IMR-90 (cell line): Measurements from ENCODE around the gene SPRYD7. TPM values are rescaled to one million over a fixed set of nuclear protein-coding genes. Genes with fewer than 3 reads are reported as not detected.

Source experiments
- ATAC-seq: fragments of 200-7000 bp; cut with Tn5 transposase; 2 replicates; pipeline ENCODE4 v1.9.1; 2020; ENCODE audit warnings: low read depth, mild to moderate bottlenecking, moderate library complexity
- BruUV-seq: library from RNA; stranded (reverse); fragments of 400-500 nt; replicated peaks from 2 replicates; lab custom pipeline; 2021; lab: Mats Ljungman, UMichigan
- CTCF ChIA-PET: fragments of 300-600 bp; formaldehyde crosslinking; extraction: SDS; loops from one replicate; lab custom pipeline; 2021; ENCODE audit warnings: antibody characterized with exemption; lab: Yijun Ruan, JAX
- POLR2A ChIA-PET: fragments of 300-600 bp; sonication (Branson Sonifier 250); formaldehyde crosslinking; loops from one replicate; lab custom pipeline; 2022; ENCODE audit warnings: antibody characterized with exemption; ENCODE audit not compliant: unreplicated experiment; lab: Charles Lee
- DNase-seq: peaks from one replicate; pipeline ENCODE4 v3.0.0; 2013
- H2AFZ ChIP-seq: replicated peaks from 2 replicates; pipeline ENCODE3; 2013; ENCODE audit warnings: low read length, mild to moderate bottlenecking; ENCODE audit not compliant: poor library complexity
- H2AK5ac ChIP-seq: 2 replicates; pipeline ENCODE4 v1.6.1; 2013; ENCODE audit warnings: low read depth, low read length, inconsistent platforms
- H2AK9ac ChIP-seq: replicated peaks from 2 replicates; pipeline ENCODE3; 2013; ENCODE audit warnings: mild to moderate bottlenecking, low read depth, low read length, moderate library complexity; ENCODE audit not compliant: poor library complexity
- H2BK120ac ChIP-seq: 2 replicates; pipeline ENCODE4 v1.6.1; 2013; ENCODE audit warnings: low read depth, low read length, inconsistent platforms
- H2BK15ac ChIP-seq: 3 replicates; pipeline ENCODE4 v1.6.1; 2013; ENCODE audit warnings: low read depth, low read length, inconsistent platforms
- H2BK20ac ChIP-seq: 2 replicates; pipeline ENCODE4 v1.6.1; 2013; ENCODE audit warnings: low read depth, mild to moderate bottlenecking, inconsistent platforms, low read length, moderate library complexity
- H2BK5ac ChIP-seq: 2 replicates; pipeline ENCODE4 v1.6.1; 2013; ENCODE audit warnings: mild to moderate bottlenecking, low read depth, low read length, inconsistent platforms; ENCODE audit not compliant: poor library complexity, severe bottlenecking
- H3K14ac ChIP-seq: replicated peaks from 2 replicates; pipeline ENCODE4 v1.6.1; 2013; ENCODE audit warnings: low read depth, low read length, inconsistent platforms
- H3K18ac ChIP-seq: 2 replicates; pipeline ENCODE4 v1.6.1; 2013; ENCODE audit warnings: low read depth, low read length, control low read depth
- H3K23ac ChIP-seq: 2 replicates; pipeline ENCODE4 v1.6.1; 2013; ENCODE audit warnings: low read depth, low read length, inconsistent platforms
- H3K27ac ChIP-seq: 2 replicates; pipeline ENCODE4 v1.5.1; 2013; ENCODE audit warnings: mild to moderate bottlenecking, control low read depth, low read length; ENCODE audit not compliant: insufficient read depth
- H3K27me3 ChIP-seq: 2 replicates; pipeline ENCODE4 v1.6.1; 2013; ENCODE audit warnings: low read length; ENCODE audit not compliant: control insufficient read depth, insufficient read depth
- H3K36me3 ChIP-seq: 2 replicates; pipeline ENCODE4 v1.6.1; 2013; ENCODE audit warnings: low read length, mixed read lengths; ENCODE audit not compliant: control insufficient read depth, insufficient read depth
- H3K4ac ChIP-seq: 2 replicates; pipeline ENCODE4 v1.6.1; 2013; ENCODE audit warnings: low read depth, low read length, inconsistent platforms
- H3K4me1 ChIP-seq: 2 replicates; pipeline ENCODE4 v1.6.1; 2013; ENCODE audit warnings: low read length, mixed read lengths; ENCODE audit not compliant: control insufficient read depth, insufficient read depth
- H3K4me2 ChIP-seq: 2 replicates; pipeline ENCODE4 v1.6.1; 2013; ENCODE audit warnings: low read depth, mild to moderate bottlenecking, control low read depth, low read length, moderate library complexity
- H3K4me3 ChIP-seq: 2 replicates; pipeline ENCODE4 v1.5.1; 2013; ENCODE audit warnings: low read depth, mild to moderate bottlenecking, control low read depth, low read length, moderate library complexity; ENCODE audit not compliant: insufficient read depth
- H3K56ac ChIP-seq: 2 replicates; pipeline ENCODE4 v1.6.1; 2013; ENCODE audit warnings: low read length, inconsistent platforms; ENCODE audit not compliant: insufficient read depth; ENCODE audit errors: extremely low read depth
- H3K79me1 ChIP-seq, 2 experiments: 2 replicates each; pipeline ENCODE4 v1.6.1; 2013; ENCODE audit warnings: low read length in 2 of 2, inconsistent platforms in 1 of 2, low read depth in 1 of 2
- H3K9ac ChIP-seq: 2 replicates; pipeline ENCODE4 v1.6.1; 2013; ENCODE audit warnings: low read depth, low read length, control low read depth
- H3K9me1 ChIP-seq: 2 replicates; pipeline ENCODE4 v1.6.1; 2013; ENCODE audit warnings: low read length, inconsistent platforms; ENCODE audit not compliant: insufficient read depth
- H3K9me3 ChIP-seq: 2 replicates; pipeline ENCODE4 v1.6.1; 2013; ENCODE audit warnings: low read length; ENCODE audit not compliant: control insufficient read depth, insufficient read depth
- H4K20me1 ChIP-seq: 2 replicates; pipeline ENCODE4 v1.6.1; 2013; ENCODE audit warnings: low read length, inconsistent platforms; ENCODE audit not compliant: insufficient read depth
- H4K5ac ChIP-seq: 2 replicates; pipeline ENCODE4 v1.6.1; 2013; ENCODE audit warnings: mild to moderate bottlenecking, low read depth, low read length, control low read depth
- H4K8ac ChIP-seq, 2 experiments: 2 replicates each; pipeline ENCODE4 v1.6.1; 2013; ENCODE audit warnings: low read depth in 2 of 2, low read length in 2 of 2, control low read depth in 1 of 2, inconsistent platforms in 1 of 2
- H4K91ac ChIP-seq: 2 replicates; pipeline ENCODE4 v1.6.1; 2013; ENCODE audit warnings: low read depth, low read length, inconsistent platforms; ENCODE audit not compliant: insufficient read depth
- CHD1 ChIP-seq: IDR thresholded peaks from 2 replicates; pipeline ENCODE4 v1.6.1; 2012; ENCODE audit warnings: low read depth, low read length, improper control_type of control experiment
- MXI1 ChIP-seq: IDR thresholded peaks from 2 replicates; pipeline ENCODE4 v1.6.1; 2012; ENCODE audit warnings: low read depth, mild to moderate bottlenecking, low read length, moderate library complexity, borderline replicate concordance
- RAD21 ChIP-seq: IDR thresholded peaks from 2 replicates; pipeline ENCODE4 v1.6.1; 2012; ENCODE audit warnings: low read length, improper control_type of control experiment
- WGBS, 2 experiments: methylation state at CpG; one replicate each; pipeline versions ENCODE4 v1.1.5 to v1.1.7; 2013; ENCODE audit warnings: missing lambda C conversion rate in 2 of 2; ENCODE audit not compliant: insufficient read length in 1 of 2; ENCODE audit errors: extremely low coverage in 2 of 2; 5-methylcytosine and 5-hydroxymethylcytosine counted together
- dilution Hi-C: fragments of 300-500 bp; cut with HindIII; formaldehyde crosslinking; loops from one replicate; pipeline ENCODE4 v1.14.3; 2018; ENCODE audit warnings: low sequenced_read_pairs; ENCODE audit not compliant: unreplicated experiment
- in situ Hi-C: fragments of 300-500 bp; cut with MboI; formaldehyde crosslinking; loops from 3 replicates; pipeline ENCODE4 v1.14.3; 2019; ENCODE audit warnings: low sequenced_read_pairs, inconsistent platforms, mixed read lengths
- intact Hi-C: fragments of 100-400 bp; cut with micrococcal nuclease; formaldehyde crosslinking; loops from 2 replicates; pipeline ENCODE4 v1.10.0; 2022
- polyA plus RNA-seq, 3 experiments: library from polyadenylated mRNA; depleted of rRNA; stranded (reverse); fragments of >200 nt; gene quantifications; 2 replicates each; pipeline ENCODE4 v1.2.3, GENCODE V29; 2012; ENCODE audit warnings: low replicate concordance in 1 of 3
- total RNA-seq: library from RNA; depleted of rRNA; stranded (reverse); fragments of >200 nt; gene quantifications from 2 replicates; pipeline ENCODE4 v1.2.3, GENCODE V29; 2012
- TF ChIP-seq, protein P1 (sequence below): fragments of 150-350 bp; IDR thresholded peaks from 2 replicates; pipeline ENCODE4 v1.6.1; 2016; ENCODE audit warnings: low read depth, mild to moderate bottlenecking, low read length, moderate library complexity, borderline replicate concordance

Gene SPRYD7
- total and polyA plus RNA-seq, 2 of the 4 experiments (the other 2 are of a cell fraction): 5.6 to 20.2 TPM

GRCh38 chr13:49939321-49939720 lies 3.2 kb upstream of the SPRYD7 start:
- no peak overlapping the region for H2AK9ac ChIP-seq
- no peaks in the 10 kb centered on the region for H3K27me3 ChIP-seq
- no peak overlapping the region for H2AK5ac ChIP-seq
- no peak overlapping the region for H3K56ac ChIP-seq
- no peak overlapping the region for H4K91ac ChIP-seq
- DNase-seq (no peak), ATAC-seq (no peak)
- H3K9ac ChIP-seq: no peak overlapping the region
- no peak overlapping the region for H2BK5ac ChIP-seq
- H3K36me3 ChIP-seq: no peaks in the 10 kb centered on the region
- no peak overlapping the region for H3K27ac ChIP-seq
- H3K18ac ChIP-seq: no peak overlapping the region
- WGBS, 2 experiments: no CpG with 5 or more reads among the region's 4 CpGs
- ChIA-PET CTCF (no interaction called here), POLR2A (no interaction called here)
- no peaks in the 10 kb centered on the region for H3K9me1 ChIP-seq
- H2BK15ac ChIP-seq: no peak overlapping the region
- no peak overlapping the region for H2BK120ac ChIP-seq
- peaks cover 6 to 15% of the 10 kb centered on the region in 2 experiments; a peak in 2 of 4 replicates for H3K79me1 ChIP-seq
- no peak overlapping the region for H3K4me3 ChIP-seq
- no peak overlapping the region for H4K5ac ChIP-seq
- H2AFZ ChIP-seq: no peak overlapping the region
- H3K9me3 ChIP-seq: no peaks in the 10 kb centered on the region
- BruUV-seq: no TSS peak
- no peak overlapping the region for H3K4ac ChIP-seq
- H3K4me2 ChIP-seq: no peak overlapping the region
- H3K4me1 ChIP-seq: no peaks in the 10 kb centered on the region
- dilution Hi-C loops (no loop called here), in situ Hi-C loops (no loop called here), intact Hi-C loops (loop anchor here (5.0 to 10.0 kb wide), 4 partner anchors 143 to 975 kb away; partner anchors contain the start of gene EBPL)
- no peak overlapping the region for H3K14ac ChIP-seq
- no peaks in the 10 kb centered on the region for H4K20me1 ChIP-seq
- no peak overlapping the region for H4K8ac ChIP-seq
- H2BK20ac ChIP-seq: no peak overlapping the region
- no peak for TF ChIP-seq CHD1
- no peak for TF ChIP-seq RAD21
- TF ChIP-seq, protein P1, sequence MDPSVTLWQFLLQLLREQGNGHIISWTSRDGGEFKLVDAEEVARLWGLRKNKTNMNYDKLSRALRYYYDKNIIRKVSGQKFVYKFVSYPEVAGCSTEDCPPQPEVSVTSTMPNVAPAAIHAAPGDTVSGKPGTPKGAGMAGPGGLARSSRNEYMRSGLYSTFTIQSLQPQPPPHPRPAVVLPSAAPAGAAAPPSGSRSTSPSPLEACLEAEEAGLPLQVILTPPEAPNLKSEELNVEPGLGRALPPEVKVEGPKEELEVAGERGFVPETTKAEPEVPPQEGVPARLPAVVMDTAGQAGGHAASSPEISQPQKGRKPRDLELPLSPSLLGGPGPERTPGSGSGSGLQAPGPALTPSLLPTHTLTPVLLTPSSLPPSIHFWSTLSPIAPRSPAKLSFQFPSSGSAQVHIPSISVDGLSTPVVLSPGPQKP: no peak
- no peak for TF ChIP-seq MXI1
- no peak overlapping the region for H3K23ac ChIP-seq
